H9 (cell line): ENCODE measurements around the gene NTSR1. TPM values are rescaled to one million over a fixed set of nuclear protein-coding genes. Genes with fewer than 3 reads are reported as not detected.

Experiments used
- DNase-seq: peaks from one replicate; pipeline ENCODE4 v3.0.0-alpha.2; 2017
- H2AFZ ChIP-seq: one replicate; pipeline ENCODE4 v1.6.1; 2013; ENCODE audit warnings: mild to moderate bottlenecking, low read length, control low read depth, moderate library complexity
- H2AK5ac ChIP-seq: 2 replicates; pipeline ENCODE4 v1.6.1; 2013; ENCODE audit warnings: low read length, control low read depth, mixed read lengths; ENCODE audit not compliant: insufficient read length
- H2BK120ac ChIP-seq: one replicate; pipeline ENCODE4 v1.6.1; 2013; ENCODE audit warnings: low read depth, mild to moderate bottlenecking, low read length, control low read depth, inconsistent platforms; ENCODE audit not compliant: poor library complexity, severe bottlenecking
- H2BK12ac ChIP-seq: 2 replicates; pipeline ENCODE4 v1.6.1; 2013; ENCODE audit warnings: low read length, control low read depth, mixed read lengths, low read depth; ENCODE audit not compliant: insufficient read length
- H2BK15ac ChIP-seq: 2 replicates; pipeline ENCODE4 v1.6.1; 2013; ENCODE audit warnings: low read depth, low read length, control low read depth
- H2BK20ac ChIP-seq: one replicate; pipeline ENCODE4 v1.6.1; 2013; ENCODE audit warnings: low read depth, mild to moderate bottlenecking, low read length, control low read depth, inconsistent platforms; ENCODE audit not compliant: poor library complexity, severe bottlenecking
- H2BK5ac ChIP-seq: 2 replicates; pipeline ENCODE4 v1.6.1; 2013; ENCODE audit warnings: low read length, control low read depth, mixed read lengths; ENCODE audit not compliant: insufficient read length
- H3K14ac ChIP-seq: 2 replicates; pipeline ENCODE4 v1.6.1; 2013; ENCODE audit warnings: low read length, control low read depth; ENCODE audit not compliant: insufficient read depth
- H3K18ac ChIP-seq: 2 replicates; pipeline ENCODE4 v1.6.1; 2013; ENCODE audit warnings: low read depth, mild to moderate bottlenecking, mixed read lengths, low read length, control low read depth; ENCODE audit not compliant: insufficient read length
- H3K23ac ChIP-seq: 2 replicates; pipeline ENCODE4 v1.6.1; 2013; ENCODE audit warnings: low read length, control low read depth, mixed read lengths, low read depth; ENCODE audit not compliant: insufficient read length
- H3K23me2 ChIP-seq: 2 replicates; pipeline ENCODE4 v1.6.1; 2013; ENCODE audit warnings: low read depth, mild to moderate bottlenecking, mixed read lengths, low read length, control low read depth; ENCODE audit not compliant: insufficient read length, poor library complexity, severe bottlenecking
- H3K27ac ChIP-seq: 2 replicates; pipeline ENCODE4 v1.5.1; 2013; ENCODE audit warnings: low read length, control low read depth, mixed read lengths, low read depth; ENCODE audit not compliant: insufficient read length
- H3K27me3 ChIP-seq: 2 replicates; pipeline ENCODE4 v1.6.1; 2013; ENCODE audit warnings: low read length, control low read depth, inconsistent platforms; ENCODE audit not compliant: insufficient read depth
- H3K4ac ChIP-seq: 2 replicates; pipeline ENCODE4 v1.6.1; 2013; ENCODE audit warnings: low read depth, mild to moderate bottlenecking, control low read depth, inconsistent platforms, low read length, moderate library complexity
- H3K4me1 ChIP-seq: 2 replicates; pipeline ENCODE4 v1.6.1; 2013; ENCODE audit warnings: low read length, control low read depth, inconsistent platforms; ENCODE audit not compliant: insufficient read depth
- H3K4me2 ChIP-seq: 2 replicates; pipeline ENCODE4 v1.6.1; 2013; ENCODE audit warnings: low read length, control low read depth, mixed read lengths; ENCODE audit not compliant: insufficient read length, insufficient read depth
- H3K56ac ChIP-seq: 2 replicates; pipeline ENCODE4 v1.6.1; 2013; ENCODE audit warnings: low read depth, mild to moderate bottlenecking, mixed read lengths, low read length, control low read depth; ENCODE audit not compliant: insufficient read length
- H3K79me1 ChIP-seq: 2 replicates; pipeline ENCODE4 v1.6.1; 2013; ENCODE audit warnings: low read depth, mild to moderate bottlenecking, moderate library complexity, low read length, control low read depth, inconsistent platforms; ENCODE audit not compliant: insufficient read depth, poor library complexity, severe bottlenecking
- H3K79me2 ChIP-seq: 2 replicates; pipeline ENCODE4 v1.6.1; 2013; ENCODE audit warnings: low read length, control low read depth, inconsistent platforms; ENCODE audit not compliant: insufficient read depth
- H3K9ac ChIP-seq: 2 replicates; pipeline ENCODE4 v1.6.1; 2013; ENCODE audit warnings: low read length, control low read depth, mixed read lengths; ENCODE audit not compliant: insufficient read length; ENCODE audit errors: extremely low read depth
- H3K9me3 ChIP-seq: one replicate; pipeline ENCODE4 v1.6.1; 2013; ENCODE audit warnings: low read depth, low read length, inconsistent platforms; ENCODE audit not compliant: control insufficient read depth
- H3T11ph ChIP-seq: one replicate; pipeline ENCODE4 v1.6.1; 2013; ENCODE audit warnings: mild to moderate bottlenecking, low read length, control low read depth, inconsistent platforms
- H4K20me1 ChIP-seq: one replicate; pipeline ENCODE4 v1.6.1; 2013; ENCODE audit not compliant: control insufficient read depth, insufficient read length, insufficient read depth
- H4K5ac ChIP-seq: 2 replicates; pipeline ENCODE4 v1.6.1; 2013; ENCODE audit warnings: low read depth, mild to moderate bottlenecking, mixed read lengths, low read length, control low read depth; ENCODE audit not compliant: insufficient read length
- H4K8ac ChIP-seq: replicated peaks from 2 replicates; pipeline ENCODE4 v1.6.1; 2013; ENCODE audit warnings: low read length, control low read depth, mixed read lengths, low read depth; ENCODE audit not compliant: insufficient read length
- H4K91ac ChIP-seq: 2 replicates; pipeline ENCODE4 v1.6.1; 2013; ENCODE audit warnings: low read depth, mild to moderate bottlenecking, moderate library complexity, mixed read lengths, low read length, control low read depth; ENCODE audit not compliant: insufficient read length
- H3K27ac Mint-ChIP-seq, 3 experiments: 2 replicates in 2 of 3; 3 replicates in 1 of 3; pipeline ENCODE4 v1.8.0; 2020 to 2021; ENCODE audit warnings: mixed read lengths in 3 of 3, mild to moderate bottlenecking in 1 of 3, moderate library complexity in 1 of 3
- H3K27me3 Mint-ChIP-seq: 2 replicates; pipeline ENCODE4 v1.8.0; 2021; ENCODE audit warnings: low read depth, mild to moderate bottlenecking, moderate library complexity, mixed read lengths
- H3K36me3 Mint-ChIP-seq, 3 experiments: 2 replicates in 2 of 3; 3 replicates in 1 of 3; pipeline ENCODE4 v1.8.0; 2020 to 2021; ENCODE audit warnings: low read depth in 3 of 3, mixed read lengths in 3 of 3; ENCODE audit not compliant: insufficient read depth in 1 of 3
- H3K4me1 Mint-ChIP-seq, 2 experiments: 2 replicates each; pipeline ENCODE4 v1.8.0; 2020; ENCODE audit warnings: mixed read lengths in 2 of 2
- H3K4me3 Mint-ChIP-seq, 2 experiments: 2 replicates in 1 of 2; 3 replicates in 1 of 2; pipeline ENCODE4 v1.8.0; 2020 to 2021; ENCODE audit warnings: mild to moderate bottlenecking in 2 of 2, mixed read lengths in 2 of 2, moderate library complexity in 1 of 2
- H3K9me3 Mint-ChIP-seq, 2 experiments: 2 replicates in 1 of 2; 3 replicates in 1 of 2; pipeline ENCODE4 v1.8.0; 2020; ENCODE audit warnings: mild to moderate bottlenecking in 2 of 2, mixed read lengths in 2 of 2, moderate library complexity in 1 of 2
- CTCF ChIP-seq: fragments of 200-600 bp; sonication (generic); conservative IDR thresholded peaks from 3 replicates; pipeline ENCODE4 v1.8.0; 2021; ENCODE audit warnings: antibody characterized with exemption, mild to moderate bottlenecking
- whole genome bisulfite sequencing: extraction: QIAGEN DNeasy Blood & Tissue Kit; methylation state at CpG from one replicate; pipeline ENCODE4 v1.1.7; 2013; ENCODE audit warnings: missing lambda C conversion rate, low lambda C conversion rate, mixed read lengths; ENCODE audit not compliant: insufficient read length; ENCODE audit errors: extremely low coverage; 5-methylcytosine and 5-hydroxymethylcytosine counted together
- total RNA-seq: library from RNA; stranded (reverse); gene quantifications from 2 replicates; pipeline ENCODE4 v1.2.1, GENCODE V29; 2021

Gene NTSR1
- total RNA-seq, 1 experiment from 2014 or later: 0.11 TPM

GRCh38 chr20:62674370-62674769 lies 34.3 kb upstream of the NTSR1 start:
- Mint-ChIP-seq H3K9me3 (no peaks in the 10 kb centered on the region), H3K36me3 (peaks cover 0 to 2% (median 0%) of the 10 kb centered on the region in 3 experiments; a peak in 1 of 7 replicates), H3K4me1 (peaks cover 0 to 3% of the 10 kb centered on the region in 2 experiments; a peak in 2 of 4 replicates), H3K4me3 (no peak overlapping the region), H3K27me3 (peaks cover 6% of the 10 kb centered on the region), H3K27ac (no peak overlapping the region)
- no peak overlapping the region for H2BK120ac ChIP-seq
- H3K9ac ChIP-seq: no peak overlapping the region
- H3K27me3 ChIP-seq: no peaks in the 10 kb centered on the region
- H3K4me2 ChIP-seq: no peak overlapping the region
- H3K56ac ChIP-seq: no peak overlapping the region
- no peaks in the 10 kb centered on the region for H3K23me2 ChIP-seq
- DNase-seq: no peak
- no peak overlapping the region for H4K5ac ChIP-seq
- H3K4me1 ChIP-seq: no peaks in the 10 kb centered on the region
- TF ChIP-seq CTCF: no peak
- no peak overlapping the region for H2BK20ac ChIP-seq
- WGBS: no CpG with 5 or more reads among the region's 11 CpGs
- H3K79me2 ChIP-seq: no peaks in the 10 kb centered on the region
- H3K14ac ChIP-seq: no peak overlapping the region; the same call in 1 of the 2 replicates
- no peak overlapping the region for H4K91ac ChIP-seq
- H2AFZ ChIP-seq: no peak overlapping the region
- H3K27ac ChIP-seq: no peak overlapping the region
- H3K9me3 ChIP-seq: no peaks in the 10 kb centered on the region
- H4K20me1 ChIP-seq: no peaks in the 10 kb centered on the region
- H3K18ac ChIP-seq: no peak overlapping the region
- H2AK5ac ChIP-seq: no peak overlapping the region
- no peaks in the 10 kb centered on the region for H3K79me1 ChIP-seq
- no peak overlapping the region for H3T11ph ChIP-seq
- H3K23ac ChIP-seq: no peak overlapping the region
- H3K4ac ChIP-seq: no peak overlapping the region
- no peak overlapping the region for H2BK5ac ChIP-seq
- no peak overlapping the region for H4K8ac ChIP-seq
- H2BK15ac ChIP-seq: no peak overlapping the region
- H2BK12ac ChIP-seq: no peak overlapping the region
